GOT3 (cell line): ENCODE data around the gene ABCA6.
"Not testable (repeated sequence)": the region's sequence is repeated elsewhere in the genome, so short reads cannot be mapped to it uniquely, and the experiment has no call there.

Source experiments
- DNase-seq: peaks from one replicate; lab custom pipeline; 2025; ENCODE audit warnings: mixed read lengths; lab: John Stamatoyannopoulos, UW

Gene ABCA6

GRCh38 chr17:69071233-69071586, 70.5 kb downstream of the ABCA6 start:
- not testable (repeated sequence) for DNase-seq

GRCh38 chr17:69070378-69071232, 71.1 kb downstream of the ABCA6 start:
- DNase-seq = not testable (repeated sequence)

- DNase-seq = no peak
These were observed 72.4 kb downstream of the ABCA6 start for GRCh38 chr17:69069226-69069750.

GRCh38 chr17:69067274-69068047, 74.2 kb downstream of the ABCA6 start:
- DNase-seq = no peak

DNA sequence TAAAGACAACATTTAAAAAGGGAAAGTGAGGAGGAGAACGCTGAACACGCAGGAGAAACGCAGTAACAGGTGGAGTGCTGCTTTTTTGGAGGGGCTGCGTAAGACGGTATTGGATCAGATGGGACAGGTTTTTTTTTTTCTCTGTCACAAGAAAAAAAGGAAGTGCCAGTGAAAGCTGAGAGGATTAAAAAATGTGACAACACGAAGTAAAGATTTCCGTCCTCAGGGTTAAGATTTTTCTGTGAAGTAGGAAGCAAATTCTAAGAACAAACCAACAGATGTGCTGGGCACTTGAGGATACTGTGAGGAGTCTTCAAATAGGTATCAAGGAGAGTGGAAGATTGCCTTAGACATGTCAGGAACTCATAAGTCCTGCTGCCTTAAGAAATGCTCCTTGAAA, 75.2 kb downstream of the ABCA6 start:
- DNase-seq = no peak

GRCh38 chr17:69065113-69065512, 76.6 kb downstream of the ABCA6 start:
- no peak for DNase-seq

DNA sequence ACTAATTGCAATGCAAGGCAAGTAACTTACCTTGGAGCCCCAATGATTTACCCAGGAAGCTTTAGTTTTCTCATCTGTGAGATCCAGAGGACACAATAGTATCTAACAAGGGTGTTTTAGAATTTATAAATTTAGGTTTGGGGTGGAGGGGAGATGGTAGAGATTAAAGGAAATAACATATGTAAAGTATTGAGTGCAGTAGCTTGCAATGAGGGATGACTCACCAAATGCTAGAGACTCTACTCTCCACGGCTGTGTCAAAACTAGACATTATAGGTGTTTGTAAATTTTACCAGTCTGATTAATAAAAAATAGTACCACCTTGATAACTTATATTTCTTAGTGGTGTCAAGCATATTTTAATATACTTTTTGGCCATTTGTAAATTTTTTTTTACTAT, 77.2 kb downstream of the ABCA6 start:
- no peak for DNase-seq

- no peak for DNase-seq
These were observed 77.7 kb downstream of the ABCA6 start for GRCh38 chr17:69064001-69064400.

DNA sequence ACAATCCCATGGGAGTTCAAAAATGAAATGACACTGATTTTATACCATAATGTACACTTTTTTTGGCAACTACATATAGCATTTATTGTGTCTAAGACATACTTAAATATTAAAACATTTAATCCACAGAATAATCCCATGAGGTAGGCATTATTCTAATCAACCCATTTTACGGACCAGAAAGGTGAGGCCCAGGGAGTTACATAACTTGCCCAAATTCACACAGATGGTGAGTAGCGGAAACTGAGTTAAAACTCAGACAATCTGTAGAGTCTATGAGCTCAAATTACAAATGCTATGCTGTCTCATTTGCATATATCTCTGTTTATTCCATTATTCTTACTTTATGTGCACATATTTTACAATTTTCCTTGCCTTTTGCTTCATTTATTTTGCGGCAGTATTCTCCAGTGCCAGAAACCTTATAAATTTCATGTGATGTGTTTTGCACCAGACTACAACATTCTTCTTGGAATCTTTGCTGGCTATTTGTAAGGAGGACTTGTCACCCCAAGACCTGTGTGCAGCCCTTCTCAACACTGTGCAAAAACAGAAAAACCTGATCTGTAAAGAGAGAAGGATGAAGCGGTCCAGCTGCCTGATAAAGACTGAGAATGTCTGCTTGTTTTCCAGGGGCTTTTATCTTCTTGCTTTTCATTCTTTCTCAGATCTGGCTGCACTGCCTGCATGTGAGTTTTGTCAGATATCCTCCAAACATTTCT, 78.7 kb downstream of the ABCA6 start:
- no peak for DNase-seq

- no peak for DNase-seq
These were observed 79.8 kb downstream of the ABCA6 start for GRCh38 chr17:69061721-69062556.

GRCh38 chr17:69060822-69061221, 80.9 kb downstream of the ABCA6 start, which contains the start of gene ABCA9:
Gene ABCA9, minus strand, starts transcription at chr17:69060927. Its CDS starts 9,801 bp downstream, at chr17:69051126.
- no peak for DNase-seq

DNA sequence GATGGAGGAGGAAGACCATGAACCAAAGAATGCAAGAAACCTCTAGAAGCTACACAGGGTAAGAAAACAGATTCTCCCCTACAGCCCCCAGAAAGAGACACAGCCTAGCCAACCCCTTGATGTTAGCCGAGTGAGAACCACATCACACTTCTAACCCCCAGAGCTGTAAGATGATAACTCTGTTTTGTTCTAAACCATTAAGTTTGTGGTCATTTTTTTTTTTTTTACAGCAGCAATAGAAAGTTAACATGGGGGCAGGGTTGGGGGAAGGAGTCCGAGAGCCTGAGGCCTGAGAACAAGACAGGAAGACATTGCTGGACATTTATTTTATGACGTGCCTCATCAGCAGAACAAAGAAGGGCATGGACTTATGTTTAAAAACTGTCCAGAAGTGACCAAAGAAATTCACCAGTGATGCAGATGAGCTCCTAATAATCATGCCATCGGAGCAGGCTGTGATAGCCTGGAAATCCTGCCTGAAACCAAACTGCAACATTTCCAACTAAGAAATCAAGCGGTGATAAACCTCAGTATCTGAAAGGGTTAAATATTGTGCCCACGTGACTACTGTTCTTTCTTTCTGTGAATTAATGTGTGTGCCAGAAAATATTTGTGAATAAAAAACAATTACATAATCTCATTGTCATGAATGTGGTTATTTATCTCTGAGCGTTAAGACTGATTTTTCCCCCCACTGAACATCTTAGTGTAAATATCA, 82.1 kb downstream of the ABCA6 start:
- DNase-seq = no peak

DNA sequence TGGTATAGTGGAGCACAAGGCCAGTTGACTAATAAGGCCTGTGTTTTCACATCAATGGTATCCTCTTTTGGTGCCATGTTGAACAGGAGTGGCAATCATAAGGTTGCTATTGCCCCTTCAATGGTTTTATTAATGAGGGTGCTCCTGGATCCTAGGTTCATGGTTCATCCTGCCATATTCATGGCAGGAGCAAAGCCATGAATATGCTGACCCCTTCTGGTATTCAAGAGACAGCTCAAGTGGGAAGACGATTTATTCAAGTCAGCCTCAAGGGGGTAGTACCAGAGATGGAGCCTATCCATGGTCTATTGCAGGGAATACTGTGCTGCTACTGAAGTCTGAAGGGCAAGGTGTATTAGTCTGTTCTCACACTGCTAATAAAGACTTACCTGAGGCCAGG, 83.5 kb downstream of the ABCA6 start:
- no peak for DNase-seq

DNA sequence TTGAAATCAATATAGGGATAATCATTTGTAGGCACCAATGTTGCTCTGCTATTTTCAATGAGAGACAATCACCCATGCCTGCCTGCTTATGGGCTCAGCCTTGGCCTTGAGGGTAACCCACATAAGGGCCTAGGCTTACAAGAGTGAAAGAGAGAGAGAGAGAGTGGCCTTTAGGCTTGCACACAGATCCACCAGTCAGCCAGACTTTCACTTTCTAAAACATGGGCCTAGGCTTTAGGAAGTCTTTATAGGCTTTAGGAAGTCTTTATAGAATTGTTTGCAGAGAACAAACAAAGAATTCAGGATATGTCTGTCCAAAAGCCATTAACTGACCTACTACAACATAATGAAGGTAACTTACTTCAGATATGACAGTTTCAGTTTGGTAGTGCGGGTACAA, 84.4 kb downstream of the ABCA6 start:
- no peak for DNase-seq

DNA sequence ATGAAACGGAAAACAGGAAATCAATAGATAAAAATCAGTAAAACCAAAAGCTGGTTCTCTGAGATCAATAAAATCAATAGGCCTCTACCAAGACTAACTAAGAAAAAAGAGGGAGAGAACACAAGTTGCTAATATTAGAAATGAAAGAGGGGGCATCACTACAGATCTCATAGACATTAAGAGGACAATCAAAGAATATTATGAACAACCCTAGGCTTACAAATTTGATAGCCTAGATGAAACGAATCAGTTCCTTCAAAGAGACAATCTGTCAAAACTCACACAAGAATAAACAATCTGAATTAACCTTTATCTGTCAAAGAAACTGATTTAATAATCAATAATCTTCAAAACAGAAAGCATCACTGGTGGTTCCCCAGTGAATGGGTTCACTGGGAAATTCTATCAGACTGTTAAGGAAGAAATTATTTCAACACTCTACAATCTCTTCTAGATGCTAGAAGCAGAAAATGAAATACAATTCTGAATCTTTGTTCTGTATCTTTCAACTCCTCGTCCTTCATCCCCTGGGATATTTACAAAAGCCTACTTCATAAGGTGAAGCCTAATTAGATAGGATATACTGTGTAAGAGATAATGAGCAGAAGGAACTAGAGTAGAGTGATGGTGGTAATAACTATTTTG, 85.4 kb downstream of the ABCA6 start:
- no peak for DNase-seq

GRCh38 chr17:69055334-69055733, 86.4 kb downstream of the ABCA6 start:
- no peak for DNase-seq

DNA sequence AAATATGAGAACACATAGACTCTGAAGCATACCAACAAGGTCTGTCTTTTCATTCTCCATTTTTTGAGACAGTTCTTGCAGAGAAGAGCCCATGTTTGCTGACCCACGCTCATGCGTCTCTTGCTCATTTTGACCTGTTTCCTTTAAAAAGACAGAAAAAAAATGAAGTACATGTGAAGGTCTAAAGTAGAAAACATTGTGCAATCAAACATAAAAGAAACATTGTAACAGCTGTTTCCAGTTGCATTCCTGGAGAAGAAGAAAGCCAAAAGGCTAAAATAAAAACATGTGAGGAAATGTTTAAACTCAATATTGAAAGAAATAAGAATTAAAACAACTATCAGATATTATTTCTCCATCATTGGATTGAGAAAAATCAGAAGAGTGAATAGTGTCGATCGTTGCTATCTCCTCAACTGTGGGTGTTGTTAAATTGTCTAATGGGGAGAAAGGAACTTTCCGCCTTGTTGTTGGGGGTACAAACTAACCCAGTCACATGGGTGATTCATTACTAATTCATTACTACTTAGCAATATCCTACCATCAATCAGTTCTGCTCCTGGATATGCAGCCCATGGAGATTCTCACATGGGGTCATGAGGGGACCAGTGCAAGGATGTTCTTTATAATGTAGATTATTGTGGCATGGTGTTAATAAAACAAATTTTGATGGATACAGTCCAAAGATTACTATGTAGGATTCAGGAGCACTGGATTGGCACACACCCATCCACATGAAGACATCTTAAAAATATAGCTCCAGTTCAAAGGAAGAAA, 90.5 kb downstream of the ABCA6 start:
- DNase-seq = no peak

DNA sequence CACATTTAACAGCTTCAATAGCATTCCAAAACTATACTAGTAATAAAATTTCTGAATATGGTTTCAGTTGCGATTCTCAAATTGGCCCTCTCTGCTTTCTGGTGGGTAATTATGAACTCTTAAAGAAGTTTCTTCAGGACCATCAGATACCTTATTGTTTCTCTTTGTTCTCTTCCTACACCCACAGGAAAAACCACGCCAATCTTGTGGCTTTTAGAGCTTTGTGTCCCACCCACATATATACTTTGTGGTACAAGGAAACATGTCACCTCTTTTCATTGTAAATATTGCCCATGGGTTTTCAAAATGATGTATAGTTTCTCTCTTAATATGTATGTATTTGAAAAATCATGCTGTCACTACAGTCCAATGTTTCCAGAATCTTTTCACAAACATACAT, 93.1 kb downstream of the ABCA6 start:
- DNase-seq = no peak
